ENCODE data around the gene ADH7. TPM values are rescaled to one million over a fixed set of nuclear protein-coding genes. Genes with fewer than 3 reads are reported as not detected.

Gene ADH7
- total RNA-seq, 1 experiment from 2014 or later, result not detected

DNA sequence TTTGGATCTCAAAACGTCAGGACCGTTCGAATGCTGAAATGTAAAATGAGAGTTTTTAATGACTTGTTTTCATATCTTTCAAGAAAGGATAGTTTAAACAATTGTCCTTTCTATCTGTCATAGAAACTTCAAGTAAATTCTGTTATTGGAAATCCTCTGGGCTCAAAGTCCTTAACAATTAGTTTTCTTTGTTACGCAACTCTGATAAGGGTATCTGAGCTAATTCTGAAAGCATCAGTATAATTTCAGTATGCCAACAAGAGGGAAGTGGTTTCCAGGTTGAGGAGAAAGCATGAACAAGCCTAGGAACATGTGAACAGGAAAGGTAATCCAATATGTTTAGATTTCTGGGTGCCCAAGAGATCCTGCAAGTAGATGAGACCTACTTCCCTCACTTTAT is 22.0 kb downstream of the ADH7 start:
- Histone ChIP-seq H3K9me3 (ENCODE audit: low read depth, low read length, poor library complexity, severe bottlenecking) (no peaks in the 10 kb centered on the region), H3K4me1 (ENCODE audit: insufficient read depth, low read length, poor library complexity, severe bottlenecking) (no peaks in the 10 kb centered on the region), H3K36me3 (ENCODE audit: insufficient read depth, low read length, poor library complexity, severe bottlenecking) (no peaks in the 10 kb centered on the region), H3K4me3 (ENCODE audit: low read depth, low read length, poor library complexity, severe bottlenecking) (no peak overlapping the region), H3K27ac (ENCODE audit: low read depth, low read length, poor library complexity, severe bottlenecking) (no peak overlapping the region), H3K27me3 (replicated peaks; ENCODE audit: insufficient read depth, low read depth, low read length, poor library complexity) (no peaks in the 10 kb centered on the region)
- CTCF ChIA-PET, result no interaction called here
- DNase-seq (ENCODE audit: low spot score), result no peak
- no peak for TF ChIP-seq EZH2 (IDR thresholded peaks at IDR 0.05; ENCODE audit: borderline replicate concordance, low read depth, low read length, poor library complexity, severe bottlenecking)
- no peak for TF ChIP-seq CTCF (conservative IDR thresholded peaks at IDR 0.05; ENCODE audit: low read depth, low read length)
- no TSS peak for BruUV-seq (replicated peaks)
- intact Hi-C loops (cut with micrococcal nuclease; ENCODE audit: unreplicated experiment), result loop anchor here (10.0 kb wide), 1 partner anchor 392 kb away; no protein-coding TSS in a partner anchor
- POLR2A ChIA-PET (ENCODE audit: low non-redundant PET), result no interaction called here

DNA sequence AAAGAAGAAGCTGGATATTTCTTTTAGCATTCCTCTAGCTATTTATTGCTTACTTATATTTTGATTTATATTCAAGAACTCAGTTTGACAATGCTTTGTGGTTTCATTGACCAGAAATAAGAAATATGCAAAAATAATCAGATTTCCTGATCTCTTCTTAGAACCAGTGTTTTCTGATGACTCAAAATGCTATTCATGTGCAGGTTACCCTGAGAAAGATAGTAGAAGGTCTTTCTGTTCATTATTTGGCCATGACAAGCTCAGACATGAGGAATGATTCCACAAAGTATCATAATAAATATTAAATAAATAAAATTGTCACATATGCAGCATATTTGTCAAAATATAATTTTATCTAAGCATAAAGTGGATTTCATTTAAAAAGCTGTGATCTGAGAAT is 24.1 kb downstream of the ADH7 start:
- ChIA-PET CTCF (no interaction called here), POLR2A (ENCODE audit: low non-redundant PET) (no interaction called here)
- H3K4me1 ChIP-seq (ENCODE audit: insufficient read depth, low read length, poor library complexity, severe bottlenecking), result no peaks in the 10 kb centered on the region
- intact Hi-C loops (cut with micrococcal nuclease; ENCODE audit: unreplicated experiment), result loop anchor here (10.0 kb wide), 1 partner anchor 394 kb away; no protein-coding TSS in a partner anchor
- no peaks in the 10 kb centered on the region for H3K27me3 ChIP-seq (replicated peaks; ENCODE audit: insufficient read depth, low read depth, low read length, poor library complexity)
- TF ChIP-seq CTCF (conservative IDR thresholded peaks at IDR 0.05; ENCODE audit: low read depth, low read length) (no peak), EZH2 (IDR thresholded peaks at IDR 0.05; ENCODE audit: borderline replicate concordance, low read depth, low read length, poor library complexity, severe bottlenecking) (no peak)
- H3K27ac ChIP-seq (ENCODE audit: low read depth, low read length, poor library complexity, severe bottlenecking), result no peak overlapping the region
- H3K4me3 ChIP-seq (ENCODE audit: low read depth, low read length, poor library complexity, severe bottlenecking), result no peak overlapping the region
- no TSS peak for BruUV-seq (replicated peaks)
- DNase-seq (ENCODE audit: low spot score), result no peak
- H3K9me3 ChIP-seq (ENCODE audit: low read depth, low read length, poor library complexity, severe bottlenecking), result no peaks in the 10 kb centered on the region
- H3K36me3 ChIP-seq (ENCODE audit: insufficient read depth, low read length, poor library complexity, severe bottlenecking), result no peaks in the 10 kb centered on the region

DNA sequence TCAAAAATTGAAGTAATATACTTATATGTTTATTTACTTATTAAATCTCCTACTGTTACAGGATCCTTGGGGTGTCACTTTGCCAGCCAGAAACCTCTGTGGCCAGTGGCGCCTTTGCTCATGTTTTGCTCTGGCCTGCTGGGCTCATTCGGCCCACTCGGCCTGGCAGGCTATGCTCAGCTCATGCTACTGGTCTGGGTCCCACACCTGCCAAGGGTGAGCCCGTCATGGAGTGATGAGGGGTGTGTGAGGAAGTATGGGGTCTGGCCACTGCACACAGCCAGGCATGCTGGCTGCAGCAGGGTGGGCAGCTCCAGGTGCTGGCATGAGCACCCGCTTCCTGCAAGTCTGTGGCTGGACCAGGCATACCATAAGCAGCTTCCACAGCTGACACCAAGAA is 25.1 kb downstream of the ADH7 start:
- Histone ChIP-seq H3K36me3 (ENCODE audit: insufficient read depth, low read length, poor library complexity, severe bottlenecking) (no peaks in the 10 kb centered on the region), H3K9me3 (ENCODE audit: low read depth, low read length, poor library complexity, severe bottlenecking) (no peaks in the 10 kb centered on the region), H3K4me3 (ENCODE audit: low read depth, low read length, poor library complexity, severe bottlenecking) (no peak overlapping the region), H3K27me3 (replicated peaks; ENCODE audit: insufficient read depth, low read depth, low read length, poor library complexity) (no peaks in the 10 kb centered on the region), H3K27ac (ENCODE audit: low read depth, low read length, poor library complexity, severe bottlenecking) (no peak overlapping the region), H3K4me1 (ENCODE audit: insufficient read depth, low read length, poor library complexity, severe bottlenecking) (no peaks in the 10 kb centered on the region)
- BruUV-seq (replicated peaks), result no TSS peak
- ChIA-PET POLR2A (ENCODE audit: low non-redundant PET) (no interaction called here), CTCF (no interaction called here)
- TF ChIP-seq CTCF (conservative IDR thresholded peaks at IDR 0.05; ENCODE audit: low read depth, low read length) (no peak), EZH2 (IDR thresholded peaks at IDR 0.05; ENCODE audit: borderline replicate concordance, low read depth, low read length, poor library complexity, severe bottlenecking) (no peak)
- DNase-seq (ENCODE audit: low spot score), result no peak
- intact Hi-C loops (cut with micrococcal nuclease; ENCODE audit: unreplicated experiment), result loop anchor here (10.0 kb wide), 1 partner anchor 395 kb away; no protein-coding TSS in a partner anchor

Measured in A673 (cell line).